GM19035 (cell line): ENCODE measurements around the gene TMIE.

ENCODE experiments used
- ATAC-seq: cut with Tn5 transposase; IDR thresholded peaks from one replicate; pipeline ENCODE4 v1.9.1; 2021; ENCODE audit not compliant: unreplicated experiment

The TMIE gene

DNA sequence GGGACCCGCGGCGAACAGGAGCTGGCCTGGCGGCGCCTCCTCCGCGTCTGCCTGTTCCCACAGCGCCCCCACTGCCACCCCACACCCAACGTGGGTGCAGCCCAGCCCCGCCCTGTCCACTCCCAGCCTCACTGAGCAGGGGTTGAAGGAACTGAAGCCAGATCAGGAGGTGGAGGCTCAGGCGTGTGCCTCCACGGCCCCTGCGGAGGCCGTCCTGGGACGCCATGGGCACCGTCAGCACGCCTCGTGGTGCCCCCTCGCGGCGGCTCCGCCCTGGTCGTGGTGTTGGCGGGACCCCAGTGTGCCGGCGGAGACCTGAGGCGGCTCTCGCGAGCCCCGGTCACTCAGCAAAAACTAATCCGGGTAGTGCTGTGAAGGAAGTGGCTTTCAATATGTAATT is 55.5 kb downstream of the TMIE start:
- no peak for ATAC-seq

- no peak for ATAC-seq
Measured at GRCh38 chr3:46759239-46760167, 58.3 kb downstream of the TMIE start.
